ENCODE data around the gene TSHZ3. TPM values are rescaled to one million over a fixed set of nuclear protein-coding genes. Genes with fewer than 3 reads are reported as not detected.

Gene TSHZ3
- total and polyA plus RNA-seq, 2 of the 13 experiments (the other 11 are each of a cell fraction or from before 2014, with no cell fraction given): not detected

GRCh38 chr19:31289976-31290375, 59.3 kb downstream of the TSHZ3 start (continued):
- TF ChIP-seq NR1H2 (CRISPR knock-in tag; IDR thresholded peaks at IDR 0.05; ENCODE audit: borderline replicate concordance, low read depth): no peak
- TF ChIP-seq, protein P1, sequence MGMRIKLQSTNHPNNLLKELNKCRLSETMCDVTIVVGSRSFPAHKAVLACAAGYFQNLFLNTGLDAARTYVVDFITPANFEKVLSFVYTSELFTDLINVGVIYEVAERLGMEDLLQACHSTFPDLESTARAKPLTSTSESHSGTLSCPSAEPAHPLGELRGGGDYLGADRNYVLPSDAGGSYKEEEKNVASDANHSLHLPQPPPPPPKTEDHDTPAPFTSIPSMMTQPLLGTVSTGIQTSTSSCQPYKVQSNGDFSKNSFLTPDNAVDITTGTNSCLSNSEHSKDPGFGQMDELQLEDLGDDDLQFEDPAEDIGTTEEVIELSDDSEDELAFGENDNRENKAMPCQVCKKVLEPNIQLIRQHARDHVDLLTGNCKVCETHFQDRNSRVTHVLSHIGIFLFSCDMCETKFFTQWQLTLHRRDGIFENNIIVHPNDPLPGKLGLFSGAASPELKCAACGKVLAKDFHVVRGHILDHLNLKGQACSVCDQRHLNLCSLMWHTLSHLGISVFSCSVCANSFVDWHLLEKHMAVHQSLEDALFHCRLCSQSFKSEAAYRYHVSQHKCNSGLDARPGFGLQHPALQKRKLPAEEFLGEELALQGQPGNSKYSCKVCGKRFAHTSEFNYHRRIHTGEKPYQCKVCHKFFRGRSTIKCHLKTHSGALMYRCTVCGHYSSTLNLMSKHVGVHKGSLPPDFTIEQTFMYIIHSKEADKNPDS (CRISPR knock-in tag; IDR thresholded peaks at IDR 0.05): no peak
- TF ChIP-seq MIER3 (CRISPR knock-in tag; IDR thresholded peaks at IDR 0.05; ENCODE audit: borderline replicate concordance): no peak
- TF ChIP-seq, protein P2, sequence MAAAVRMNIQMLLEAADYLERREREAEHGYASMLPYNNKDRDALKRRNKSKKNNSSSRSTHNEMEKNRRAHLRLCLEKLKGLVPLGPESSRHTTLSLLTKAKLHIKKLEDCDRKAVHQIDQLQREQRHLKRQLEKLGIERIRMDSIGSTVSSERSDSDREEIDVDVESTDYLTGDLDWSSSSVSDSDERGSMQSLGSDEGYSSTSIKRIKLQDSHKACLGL (CRISPR knock-in tag; IDR thresholded peaks at IDR 0.05): no peak

DNA sequence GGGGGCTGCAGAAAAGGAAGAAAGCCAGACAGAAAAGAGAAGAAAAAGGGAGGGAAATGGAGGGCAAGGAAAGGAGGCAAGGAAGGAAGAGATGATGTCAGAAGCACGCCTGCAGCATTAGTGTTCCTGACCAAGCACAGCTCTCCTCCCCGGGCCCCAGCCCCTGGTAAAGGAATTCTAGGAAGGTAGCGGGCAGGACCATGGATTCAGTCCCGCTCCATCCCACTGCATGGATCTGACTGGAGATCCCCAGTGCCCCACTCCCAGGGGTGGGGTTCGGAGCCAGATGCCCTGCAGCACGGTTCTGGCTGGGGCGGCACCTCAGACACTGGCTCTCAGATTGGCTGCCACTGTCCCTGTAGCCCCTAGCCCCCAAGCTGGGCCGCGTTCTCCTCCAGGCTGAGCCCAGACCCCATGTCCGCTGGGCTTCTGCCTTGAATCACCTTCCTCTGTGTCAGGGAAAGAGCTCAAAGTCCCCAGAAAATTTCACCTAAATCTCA, 59.8 kb downstream of the TSHZ3 start:
- H4K20me1 ChIP-seq (ENCODE audit: insufficient read depth, low read length): no peaks in the 10 kb centered on the region
- DNase-seq (ENCODE audit: low spot score): no peak
- intact Hi-C loops (cut with micrococcal nuclease; ENCODE audit: unreplicated experiment): no loop called here
- FAIRE-seq: no peak
- no peaks in the 10 kb centered on the region for H3K36me3 ChIP-seq (replicated peaks in 1 of 2; ENCODE audit: control insufficient read depth in 1 of 2, insufficient read depth in 2 of 2, low read length in 2 of 2)
- no peak overlapping the region for H3K4me2 ChIP-seq (ENCODE audit: low read depth, low read length)
- ChIA-PET POLR2A (no interaction called here), CTCF (ENCODE audit: low intra/inter-chr PET ratio, low total read pairs) (no interaction called here)
- H2AFZ ChIP-seq (ENCODE audit: low read length): no peak overlapping the region
- H3K27ac ChIP-seq (ENCODE audit: extremely low read length, insufficient read depth, low read length): no peak overlapping the region
- TF ChIP-seq RNF219 (CRISPR knock-in tag; IDR thresholded peaks at IDR 0.05) (no peak), ATAD3A (CRISPR knock-in tag; IDR thresholded peaks at IDR 0.05) (no peak), NFIC (IDR thresholded peaks at IDR 0.05; ENCODE audit: low read length) (no peak), ZNF598 (CRISPR knock-in tag; IDR thresholded peaks at IDR 0.05; ENCODE audit: borderline replicate concordance) (no peak)
- peaks cover 34% of the 10 kb centered on the region for H3K9me3 ChIP-seq (ENCODE audit: low read length)
- BruUV-seq (replicated peaks): no TSS peak
- H3K4me1 ChIP-seq (ENCODE audit: insufficient read depth, low read length): no peaks in the 10 kb centered on the region
- H3K79me2 ChIP-seq (ENCODE audit: insufficient read depth, low read length): no peaks in the 10 kb centered on the region
- no peak overlapping the region for H3K4me3 ChIP-seq (replicated peaks in 1 of 3; ENCODE audit: insufficient read depth in 1 of 3, low read depth in 2 of 3, low read length in 3 of 3)
- no peaks in the 10 kb centered on the region for H3K27me3 ChIP-seq (ENCODE audit: control insufficient read depth in 1 of 2, insufficient read depth in 2 of 2, low read length in 2 of 2)
- ATAC-seq: no peak
- 12% methylated on average over 3 of the region's 10 CpGs for WGBS (ENCODE audit: low lambda C conversion rate)
- no peak overlapping the region for H3K9ac ChIP-seq (ENCODE audit: insufficient read depth, low read depth, low read length)
- in situ Hi-C loops (cut with HindIII; ENCODE audit: extremely low pct_ligation_motif_present, low pct_unique_long_range_greater_than_20kb): no loop called here

Data from HepG2 (cell line).